K562 (cell line): ENCODE data around the gene CPTP. TPM values are rescaled to one million over a fixed set of nuclear protein-coding genes. Genes with fewer than 3 reads are reported as not detected.

Experiments
- BRCA1 ChIP-seq, 2 experiments: fragments of 450-650 bp in 1 of 2; sonication (generic) in 1 of 2; formaldehyde crosslinking in 1 of 2; IDR thresholded peaks; 2 replicates each; pipeline versions ENCODE4 v1.5.0 to v1.6.1; 2017 to 2020; ENCODE audit warnings: mild to moderate bottlenecking in 1 of 2, missing genetic modification reagents in 1 of 2
- CHD4 ChIP-seq: fragments of 200-600 bp; sonication (generic); IDR thresholded peaks from 3 replicates; pipeline ENCODE4 v1.6.1; 2012; ENCODE audit warnings: low read depth, mild to moderate bottlenecking, mixed read lengths, low read length, inconsistent platforms; ENCODE audit not compliant: insufficient read depth, insufficient replicate concordance, poor library complexity, severe bottlenecking
- KLF16 ChIP-seq: IDR thresholded peaks from 2 replicates; pipeline ENCODE4 v1.6.1; 2016; ENCODE audit warnings: antibody characterized with exemption
- MCM7 ChIP-seq, 2 experiments: fragments of 450-650 bp; IDR thresholded peaks; 2 replicates each; pipeline ENCODE4 v1.6.1; 2016 to 2018
- MTA3 ChIP-seq: fragments of 450-650 bp; formaldehyde crosslinking; IDR thresholded peaks from 2 replicates; pipeline ENCODE4 v1.6.1; 2017; ENCODE audit warnings: mild to moderate bottlenecking, borderline replicate concordance
- NR0B1 ChIP-seq: fragments of 450-650 bp; IDR thresholded peaks from one replicate; pipeline ENCODE4 v1.6.1; 2018; ENCODE audit warnings: mild to moderate bottlenecking, moderate library complexity; ENCODE audit not compliant: partially characterized antibody
- NRF1 ChIP-seq, 2 experiments: fragments of 450-650 bp; IDR thresholded peaks in 1 of 2; conservative IDR thresholded peaks in 1 of 2; 2 replicates each; pipeline ENCODE4 v1.6.1; 2014; ENCODE audit warnings: mild to moderate bottlenecking in 2 of 2
- PURB ChIP-seq: sonication (generic); formaldehyde crosslinking; IDR thresholded peaks from 2 replicates; pipeline ENCODE4 v1.9.0; 2021; ENCODE audit warnings: low read depth, mild to moderate bottlenecking, missing genetic modification reagents
- RBM15 ChIP-seq: fragments of 200-400 bp; formaldehyde crosslinking; IDR thresholded peaks from 2 replicates; pipeline ENCODE4 v1.6.1; 2018; ENCODE audit warnings: mild to moderate bottlenecking, low read length, moderate library complexity; ENCODE audit not compliant: insufficient read depth
- SIN3A ChIP-seq, 2 experiments: fragments of 150-350 bp in 1 of 2; IDR thresholded peaks; 2 replicates each; pipeline ENCODE4 v1.6.1; 2011 to 2016; ENCODE audit warnings: borderline replicate concordance in 2 of 2, low read depth in 2 of 2, low read length in 2 of 2, mild to moderate bottlenecking in 2 of 2, moderate library complexity in 2 of 2; ENCODE audit not compliant: control insufficient read depth in 1 of 2
- SREBF1 ChIP-seq: fragments of 150-350 bp; IDR thresholded peaks from 2 replicates; pipeline ENCODE4 v1.6.1; 2014; ENCODE audit warnings: antibody characterized with exemption, low read depth, low read length, borderline replicate concordance
- SRSF9 ChIP-seq: fragments of 200-400 bp; formaldehyde crosslinking; IDR thresholded peaks from 2 replicates; pipeline ENCODE4 v1.6.1; 2017; ENCODE audit warnings: low read depth, low read length, borderline replicate concordance
- ZNF717 ChIP-seq: fragments of 250-450 bp; sonication (Bioruptor Pico); IDR thresholded peaks from 2 replicates; pipeline ENCODE4 v1.5.0; 2021
- ZNF76 ChIP-seq: fragments of 250-450 bp; sonication (Bioruptor Pico); IDR thresholded peaks from 2 replicates; pipeline ENCODE4 v1.4.0; 2020; ENCODE audit warnings: mild to moderate bottlenecking, moderate library complexity, borderline replicate concordance
- ZSCAN32 ChIP-seq: fragments of 450-650 bp; formaldehyde crosslinking; IDR thresholded peaks from 2 replicates; pipeline ENCODE4 v1.4.0; 2020; ENCODE audit warnings: mild to moderate bottlenecking, moderate library complexity
- polyA plus RNA-seq, 8 experiments: library from polyadenylated mRNA; depleted of rRNA in 4 of 8; stranded (reverse) in 5 of 8; unstranded in 3 of 8; fragments of >200 nt; fragmentation: Nextera tagmentation in 2 of 8; fragmentation: Illumina TruSeq in 1 of 8; extraction: Ambion mirVana in 2 of 8; extraction: Trizol in 1 of 8; gene quantifications; 2 replicates each; pipeline versions ENCODE4 v1.2.1 to v1.2.3, GENCODE V29; 2011 to 2014; ENCODE audit warnings: inconsistent platforms in 1 of 8, missing spikeins in 1 of 8
- total RNA-seq, 7 experiments: library from RNA; depleted of rRNA in 6 of 7; stranded (reverse); fragments of >200 nt in 6 of 7; fragmentation: Illumina TruSeq in 2 of 7; extraction: Trizol in 2 of 7; gene quantifications; 2 replicates each; pipeline versions ENCODE4 v1.2.1 to v1.2.3, GENCODE V29; 2011 to 2021; ENCODE audit warnings: low replicate concordance in 1 of 7
- TF ChIP-seq, protein P1 (sequence below): sonication (generic); formaldehyde crosslinking; IDR thresholded peaks from 2 replicates; pipeline ENCODE4 v1.8.1; 2023; ENCODE audit warnings: mild to moderate bottlenecking, missing genetic modification reagents
- TF ChIP-seq, protein P2 (sequence below), 2 experiments: IDR thresholded peaks; 2 replicates each; pipeline ENCODE4 v1.6.1; 2012; ENCODE audit warnings: improper control_type of control experiment in 2 of 2, low read depth in 2 of 2, low read length in 2 of 2, borderline replicate concordance in 1 of 2
- TF ChIP-seq, protein P3 (sequence below): sonication (generic); formaldehyde crosslinking; IDR thresholded peaks from 2 replicates; pipeline ENCODE4 v1.8.0; 2022; ENCODE audit warnings: mild to moderate bottlenecking, missing genetic modification reagents, borderline replicate concordance

Gene CPTP
- total and polyA plus RNA-seq, 9 of the 15 experiments (the other 6 are each of a cell fraction or from before 2014, with no cell fraction given) = 0.11 to 25.8 (median 3.5) TPM

DNA sequence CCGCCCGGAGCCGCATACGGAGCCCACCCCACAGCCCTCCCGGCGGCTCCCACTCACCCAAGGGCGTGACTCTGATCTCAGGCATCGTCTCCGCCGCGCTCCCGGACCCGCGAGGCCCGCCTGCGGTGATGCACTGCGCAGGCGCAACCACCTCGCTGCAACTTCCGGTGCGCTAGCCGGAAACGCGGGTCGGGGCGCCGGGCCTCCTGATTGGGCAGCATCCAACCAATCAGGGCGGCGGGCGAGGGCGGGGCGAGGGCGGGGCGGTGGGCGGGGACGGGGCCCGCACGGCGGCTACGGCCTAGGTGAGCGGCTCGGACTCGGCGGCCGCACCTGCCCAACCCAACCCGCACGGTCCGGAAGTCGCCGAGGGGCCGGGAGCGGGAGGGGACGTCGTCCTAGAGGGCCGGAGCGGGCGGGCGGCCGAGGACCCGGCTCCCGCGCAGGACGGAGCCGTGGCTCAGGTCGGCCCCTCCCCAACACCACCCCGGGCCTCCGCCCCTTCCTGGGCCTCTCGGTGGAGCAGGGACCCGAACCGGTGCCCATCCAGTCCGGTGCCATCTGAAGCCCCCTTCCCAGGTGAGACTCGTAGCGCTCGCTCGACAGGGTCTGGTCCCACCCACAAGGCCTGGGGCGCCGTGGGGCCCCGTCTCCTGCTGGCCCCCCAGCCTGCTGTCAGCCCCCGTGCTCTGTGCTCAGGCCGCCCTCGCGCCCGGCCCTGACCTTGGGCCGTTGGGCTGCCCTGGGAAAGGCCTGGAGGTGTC is at the start of gene CPTP, which contains the start of gene INTS11 (continued):
- TF ChIP-seq, protein P1, sequence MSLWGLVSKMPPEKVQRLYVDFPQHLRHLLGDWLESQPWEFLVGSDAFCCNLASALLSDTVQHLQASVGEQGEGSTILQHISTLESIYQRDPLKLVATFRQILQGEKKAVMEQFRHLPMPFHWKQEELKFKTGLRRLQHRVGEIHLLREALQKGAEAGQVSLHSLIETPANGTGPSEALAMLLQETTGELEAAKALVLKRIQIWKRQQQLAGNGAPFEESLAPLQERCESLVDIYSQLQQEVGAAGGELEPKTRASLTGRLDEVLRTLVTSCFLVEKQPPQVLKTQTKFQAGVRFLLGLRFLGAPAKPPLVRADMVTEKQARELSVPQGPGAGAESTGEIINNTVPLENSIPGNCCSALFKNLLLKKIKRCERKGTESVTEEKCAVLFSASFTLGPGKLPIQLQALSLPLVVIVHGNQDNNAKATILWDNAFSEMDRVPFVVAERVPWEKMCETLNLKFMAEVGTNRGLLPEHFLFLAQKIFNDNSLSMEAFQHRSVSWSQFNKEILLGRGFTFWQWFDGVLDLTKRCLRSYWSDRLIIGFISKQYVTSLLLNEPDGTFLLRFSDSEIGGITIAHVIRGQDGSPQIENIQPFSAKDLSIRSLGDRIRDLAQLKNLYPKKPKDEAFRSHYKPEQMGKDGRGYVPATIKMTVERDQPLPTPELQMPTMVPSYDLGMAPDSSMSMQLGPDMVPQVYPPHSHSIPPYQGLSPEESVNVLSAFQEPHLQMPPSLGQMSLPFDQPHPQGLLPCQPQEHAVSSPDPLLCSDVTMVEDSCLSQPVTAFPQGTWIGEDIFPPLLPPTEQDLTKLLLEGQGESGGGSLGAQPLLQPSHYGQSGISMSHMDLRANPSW = no peak
- TF ChIP-seq CHD4 = no peak
- TF ChIP-seq MTA3 = no peak
- peak; percentile 95 to 96 for TF ChIP-seq NRF1 (conservative IDR thresholded peaks at IDR 0.05 in 1 of 2, IDR thresholded peaks at IDR 0.05 in 1 of 2)
- no peak for TF ChIP-seq SRSF9
- TF ChIP-seq SIN3A (IDR thresholded peaks at IDR 0.05; ENCODE audit: borderline replicate concordance in 2 of 2, control insufficient read depth in 1 of 2, low read depth in 2 of 2, low read length in 2 of 2) = no peak; a peak in 1 of 4 replicates
- no peak for TF ChIP-seq RBM15
- TF ChIP-seq ZNF76 (CRISPR knock-in tag) = no peak
- TF ChIP-seq, protein P2, sequence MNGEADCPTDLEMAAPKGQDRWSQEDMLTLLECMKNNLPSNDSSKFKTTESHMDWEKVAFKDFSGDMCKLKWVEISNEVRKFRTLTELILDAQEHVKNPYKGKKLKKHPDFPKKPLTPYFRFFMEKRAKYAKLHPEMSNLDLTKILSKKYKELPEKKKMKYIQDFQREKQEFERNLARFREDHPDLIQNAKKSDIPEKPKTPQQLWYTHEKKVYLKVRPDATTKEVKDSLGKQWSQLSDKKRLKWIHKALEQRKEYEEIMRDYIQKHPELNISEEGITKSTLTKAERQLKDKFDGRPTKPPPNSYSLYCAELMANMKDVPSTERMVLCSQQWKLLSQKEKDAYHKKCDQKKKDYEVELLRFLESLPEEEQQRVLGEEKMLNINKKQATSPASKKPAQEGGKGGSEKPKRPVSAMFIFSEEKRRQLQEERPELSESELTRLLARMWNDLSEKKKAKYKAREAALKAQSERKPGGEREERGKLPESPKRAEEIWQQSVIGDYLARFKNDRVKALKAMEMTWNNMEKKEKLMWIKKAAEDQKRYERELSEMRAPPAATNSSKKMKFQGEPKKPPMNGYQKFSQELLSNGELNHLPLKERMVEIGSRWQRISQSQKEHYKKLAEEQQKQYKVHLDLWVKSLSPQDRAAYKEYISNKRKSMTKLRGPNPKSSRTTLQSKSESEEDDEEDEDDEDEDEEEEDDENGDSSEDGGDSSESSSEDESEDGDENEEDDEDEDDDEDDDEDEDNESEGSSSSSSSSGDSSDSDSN (IDR thresholded peaks at IDR 0.05; ENCODE audit: borderline replicate concordance in 1 of 2, low read depth in 2 of 2, low read length in 2 of 2) = no peak
- no peak for TF ChIP-seq ZSCAN32 (CRISPR knock-in tag)
- no peak for TF ChIP-seq PURB (CRISPR knock-in tag)
- TF ChIP-seq ZNF717 (CRISPR knock-in tag) = no peak
- TF ChIP-seq MCM7 (IDR thresholded peaks at IDR 0.05) = no peak
- TF ChIP-seq KLF16 = no peak
- TF ChIP-seq, protein P3, sequence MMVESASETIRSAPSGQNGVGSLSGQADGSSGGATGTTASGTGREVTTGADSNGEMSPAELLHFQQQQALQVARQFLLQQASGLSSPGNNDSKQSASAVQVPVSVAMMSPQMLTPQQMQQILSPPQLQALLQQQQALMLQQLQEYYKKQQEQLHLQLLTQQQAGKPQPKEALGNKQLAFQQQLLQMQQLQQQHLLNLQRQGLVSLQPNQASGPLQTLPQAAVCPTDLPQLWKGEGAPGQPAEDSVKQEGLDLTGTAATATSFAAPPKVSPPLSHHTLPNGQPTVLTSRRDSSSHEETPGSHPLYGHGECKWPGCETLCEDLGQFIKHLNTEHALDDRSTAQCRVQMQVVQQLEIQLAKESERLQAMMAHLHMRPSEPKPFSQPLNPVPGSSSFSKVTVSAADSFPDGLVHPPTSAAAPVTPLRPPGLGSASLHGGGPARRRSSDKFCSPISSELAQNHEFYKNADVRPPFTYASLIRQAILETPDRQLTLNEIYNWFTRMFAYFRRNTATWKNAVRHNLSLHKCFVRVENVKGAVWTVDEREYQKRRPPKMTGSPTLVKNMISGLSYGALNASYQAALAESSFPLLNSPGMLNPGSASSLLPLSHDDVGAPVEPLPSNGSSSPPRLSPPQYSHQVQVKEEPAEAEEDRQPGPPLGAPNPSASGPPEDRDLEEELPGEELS (CRISPR knock-in tag) = 0 out of 2 replicates have a peak, but pooled peaks have one; percentile 19
- TF ChIP-seq BRCA1 (IDR thresholded peaks at IDR 0.05) = no peak
- no peak for TF ChIP-seq BRCA1 (CRISPR knock-in tag; IDR thresholded peaks at IDR 0.05)
- no peak for TF ChIP-seq NR0B1
- TF ChIP-seq SREBF1 = no peak
